Neural cell (in vitro differentiated cells): Measurements from ENCODE around the gene CASTOR2. TPM values are rescaled to one million over a fixed set of nuclear protein-coding genes. Genes with fewer than 3 reads are reported as not detected.

Experiments
- H2AFZ ChIP-seq: fragments of 200-600, 300-800 bp; sonication (generic), shearing (Covaris generic); 2 replicates; pipeline ENCODE4 v1.6.0; 2014; ENCODE audit warnings: low read depth, mild to moderate bottlenecking, antibody characterized with exemption, low read length, moderate library complexity
- H3F3A ChIP-seq: fragments of 200-600 bp; shearing (Covaris generic); 2 replicates; pipeline ENCODE4 v1.6.1; 2016; ENCODE audit warnings: mild to moderate bottlenecking, moderate library complexity, mixed read lengths, antibody characterized with exemption, low read length; ENCODE audit not compliant: insufficient read depth, poor library complexity, severe bottlenecking
- H3K27ac ChIP-seq: fragments of 200-600, 300-800 bp; sonication (generic), shearing (Covaris generic); 2 replicates; pipeline ENCODE4 v1.5.1; 2014; ENCODE audit warnings: mild to moderate bottlenecking, low read length, moderate library complexity
- H3K27me3 ChIP-seq: fragments of 300-800, 200-600 bp; sonication (generic), shearing (Covaris generic); 2 replicates; pipeline ENCODE4 v1.6.0; 2014; ENCODE audit warnings: mild to moderate bottlenecking, low read depth, low read length, moderate library complexity; ENCODE audit not compliant: insufficient read depth
- H3K36me3 ChIP-seq: fragments of 300-800, 200-600 bp; sonication (generic), shearing (Covaris generic); 2 replicates; pipeline ENCODE4 v1.5.1; 2014; ENCODE audit warnings: mild to moderate bottlenecking, antibody characterized with exemption, low read length, moderate library complexity; ENCODE audit not compliant: insufficient read depth
- H3K4me2 ChIP-seq: fragments of 300-800, 200-600 bp; sonication (generic), shearing (Covaris generic); 2 replicates; pipeline ENCODE4 v1.6.0; 2014; ENCODE audit warnings: mild to moderate bottlenecking, low read length
- H3K4me3 ChIP-seq: fragments of 300-800, 200-600 bp; sonication (generic), shearing (Covaris generic); 2 replicates; pipeline ENCODE4 v1.5.1; 2014; ENCODE audit warnings: mild to moderate bottlenecking, low read length, moderate library complexity
- H3K79me2 ChIP-seq: fragments of 200-600 bp; shearing (Covaris generic); replicated peaks from 2 replicates; pipeline ENCODE4 v1.6.0; 2014; ENCODE audit warnings: mild to moderate bottlenecking, low read length, moderate library complexity; ENCODE audit not compliant: insufficient read depth
- H3K9ac ChIP-seq: fragments of 300-800, 200-600 bp; sonication (generic), shearing (Covaris generic); 2 replicates; pipeline ENCODE4 v1.6.1; 2016; ENCODE audit warnings: mild to moderate bottlenecking, low read length, mixed read lengths
- H3K9me2 ChIP-seq: fragments of 200-600 bp; shearing (Covaris generic); 2 replicates; pipeline ENCODE4 v1.6.1; 2016; ENCODE audit warnings: mild to moderate bottlenecking, low read length, mixed read lengths; ENCODE audit not compliant: insufficient read depth
- H3K9me3 ChIP-seq: fragments of 200-600, 300-800 bp; sonication (generic), shearing (Covaris generic); 2 replicates; pipeline ENCODE4 v1.6.1; 2016; ENCODE audit warnings: mild to moderate bottlenecking, mixed run types, low read length, moderate library complexity, mixed read lengths
- H4K20me1 ChIP-seq: fragments of 200-600 bp; shearing (Covaris generic); 2 replicates; pipeline ENCODE4 v1.6.1; 2016; ENCODE audit warnings: mild to moderate bottlenecking, mixed run types; ENCODE audit not compliant: insufficient read depth
- CTCF ChIP-seq: fragments of 450-650 bp; IDR thresholded peaks from 2 replicates; pipeline ENCODE4 v1.5.1; 2014; ENCODE audit warnings: antibody characterized with exemption, mild to moderate bottlenecking, moderate library complexity; ENCODE audit not compliant: poor library complexity, severe bottlenecking
- EP300 ChIP-seq: fragments of 450-650 bp; conservative IDR thresholded peaks from 2 replicates; pipeline ENCODE4 v1.6.1; 2014; ENCODE audit warnings: antibody characterized with exemption, mild to moderate bottlenecking, moderate library complexity; ENCODE audit not compliant: poor library complexity, severe bottlenecking
- EZH2 ChIP-seq: fragments of 200-600, 300-800 bp; shearing (Covaris generic), sonication (generic); IDR thresholded peaks from 2 replicates; pipeline ENCODE4 v1.6.1; 2014; ENCODE audit warnings: antibody characterized with exemption, low read length, borderline replicate concordance, mild to moderate bottlenecking; ENCODE audit not compliant: insufficient read depth, poor library complexity, severe bottlenecking
- MXI1 ChIP-seq: fragments of 450-650 bp; conservative IDR thresholded peaks from 2 replicates; pipeline ENCODE4 v1.6.1; 2014; ENCODE audit warnings: antibody characterized with exemption, mild to moderate bottlenecking; ENCODE audit not compliant: poor library complexity, severe bottlenecking
- POLR2AphosphoS5 ChIP-seq: IDR thresholded peaks from 2 replicates; pipeline ENCODE4 v1.6.1; 2012
- RAD21 ChIP-seq: fragments of 450-650 bp; conservative IDR thresholded peaks from 2 replicates; pipeline ENCODE4 v1.6.1; 2014; ENCODE audit warnings: antibody characterized with exemption, mild to moderate bottlenecking, moderate library complexity
- SMC3 ChIP-seq: fragments of 450-650 bp; conservative IDR thresholded peaks from 2 replicates; pipeline ENCODE4 v1.6.1; 2014; ENCODE audit warnings: antibody characterized with exemption, mild to moderate bottlenecking, moderate library complexity; ENCODE audit not compliant: poor library complexity
- TAF1 ChIP-seq: IDR thresholded peaks from 2 replicates; pipeline ENCODE4 v1.6.1; 2012; ENCODE audit warnings: low read depth
- polyA plus RNA-seq: library from polyadenylated mRNA; depleted of rRNA; stranded (reverse); fragments of >200 nt; gene quantifications from 2 replicates; pipeline ENCODE4 v1.2.3, GENCODE V29; 2014
- TF ChIP-seq, protein P1 (sequence below): IDR thresholded peaks from 2 replicates; pipeline ENCODE4 v1.6.1; 2012; ENCODE audit warnings: borderline replicate concordance

Gene CASTOR2
- polyA plus RNA-seq, 1 donor from 2014 or later, result 13.7 TPM

DNA sequence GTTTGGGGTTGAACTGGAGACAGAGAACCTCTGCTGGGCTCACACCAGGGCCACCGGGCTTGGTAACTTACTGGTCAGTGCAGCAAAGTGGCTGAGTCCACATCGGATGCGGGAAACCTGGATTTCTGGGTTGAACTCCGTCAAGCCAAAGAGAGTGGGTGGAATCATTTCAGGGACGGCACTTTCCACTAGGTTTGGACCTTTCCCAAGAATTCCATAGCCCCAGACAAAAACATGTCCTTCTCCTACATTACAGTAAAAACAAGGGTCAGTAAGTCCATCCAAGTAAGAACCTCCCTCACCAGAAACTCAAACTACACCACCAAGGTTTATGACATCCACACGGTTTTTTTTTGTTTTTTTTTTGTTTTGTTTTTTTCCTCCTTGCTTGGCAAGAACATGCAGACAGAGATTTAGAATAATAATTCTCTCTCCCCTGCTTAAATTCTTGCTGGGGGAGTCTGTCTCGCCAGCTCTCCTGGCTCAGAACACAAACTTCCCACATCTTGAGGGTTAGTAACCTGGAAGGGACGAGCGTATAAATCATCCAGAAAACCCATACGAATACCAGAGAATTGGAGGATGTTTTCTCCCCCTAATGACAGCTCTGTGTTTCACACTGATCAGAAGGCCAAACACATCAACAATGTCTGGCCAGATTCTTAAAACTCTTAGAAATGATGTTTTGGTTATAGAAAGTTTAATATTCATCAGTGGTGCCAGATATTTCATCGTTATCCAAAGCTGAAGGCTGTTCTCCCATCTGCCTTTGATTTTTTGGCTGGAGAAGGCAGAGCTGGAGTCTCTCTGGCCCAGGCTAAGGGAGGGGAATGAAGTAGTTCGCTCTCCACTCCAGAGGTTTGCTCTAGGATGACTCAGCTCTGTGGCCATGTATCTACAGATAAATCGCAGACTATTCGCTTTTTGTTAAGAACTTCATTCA is 91.6 kb downstream of the CASTOR2 start:
- no peak overlapping the region for H3K4me2 ChIP-seq

DNA sequence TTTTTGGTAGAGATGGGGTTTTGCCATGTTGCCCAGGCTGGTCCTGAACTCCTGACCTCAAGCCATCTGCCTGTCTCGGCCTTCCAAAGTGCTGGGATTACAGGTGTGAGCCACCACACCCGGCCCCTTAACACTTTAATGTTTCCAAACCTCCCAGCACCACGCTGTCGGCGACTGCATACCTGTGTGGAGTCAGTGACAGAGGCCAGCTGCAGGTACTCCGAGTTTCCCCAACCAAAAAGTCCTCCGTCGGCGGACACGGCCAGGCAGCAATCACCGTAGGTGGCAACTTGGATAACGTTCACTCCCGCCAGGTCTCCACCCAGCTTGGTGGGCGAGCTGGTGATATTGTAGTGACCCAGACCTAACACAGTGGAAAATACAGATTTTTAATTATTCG is 93.9 kb downstream of the CASTOR2 start:
- no peaks in the 10 kb centered on the region for H3K27me3 ChIP-seq
- H3K9me2 ChIP-seq, result no peaks in the 10 kb centered on the region
- no peak overlapping the region for H2AFZ ChIP-seq
- H3K4me2 ChIP-seq, result no peak overlapping the region
- H3K4me3 ChIP-seq, result no peak overlapping the region
- no peaks in the 10 kb centered on the region for H3F3A ChIP-seq
- no peak overlapping the region for H3K27ac ChIP-seq
- no peaks in the 10 kb centered on the region for H3K36me3 ChIP-seq
- H3K79me2 ChIP-seq, result no peaks in the 10 kb centered on the region
- no peaks in the 10 kb centered on the region for H4K20me1 ChIP-seq
- no peak overlapping the region for H3K9ac ChIP-seq
- H3K9me3 ChIP-seq, result no peaks in the 10 kb centered on the region
- TF ChIP-seq CTCF (no peak), SMC3 (no peak), EZH2 (no peak), MXI1 (no peak), RAD21 (no peak), TAF1 (no peak), POLR2AphosphoS5 (no peak)

More for the DNA sequence above, 91.6 kb downstream of the CASTOR2 start:
- Histone ChIP-seq H3K9ac (no peak overlapping the region), H3K36me3 (no peaks in the 10 kb centered on the region), H3K27ac (no peak overlapping the region), H3K9me3 (no peaks in the 10 kb centered on the region), H3K27me3 (no peaks in the 10 kb centered on the region), H3K9me2 (no peaks in the 10 kb centered on the region), H4K20me1 (no peaks in the 10 kb centered on the region), H2AFZ (no peak overlapping the region), H3K4me3 (no peak overlapping the region), H3K79me2 (no peaks in the 10 kb centered on the region), H3F3A (no peaks in the 10 kb centered on the region)
- no peak for TF ChIP-seq EP300
- TF ChIP-seq SMC3, result no peak
- no peak for TF ChIP-seq EZH2
- TF ChIP-seq CTCF, result no peak
- no peak for TF ChIP-seq RAD21
- TF ChIP-seq MXI1, result no peak
- no peak for TF ChIP-seq POLR2AphosphoS5
- TF ChIP-seq, protein P1, sequence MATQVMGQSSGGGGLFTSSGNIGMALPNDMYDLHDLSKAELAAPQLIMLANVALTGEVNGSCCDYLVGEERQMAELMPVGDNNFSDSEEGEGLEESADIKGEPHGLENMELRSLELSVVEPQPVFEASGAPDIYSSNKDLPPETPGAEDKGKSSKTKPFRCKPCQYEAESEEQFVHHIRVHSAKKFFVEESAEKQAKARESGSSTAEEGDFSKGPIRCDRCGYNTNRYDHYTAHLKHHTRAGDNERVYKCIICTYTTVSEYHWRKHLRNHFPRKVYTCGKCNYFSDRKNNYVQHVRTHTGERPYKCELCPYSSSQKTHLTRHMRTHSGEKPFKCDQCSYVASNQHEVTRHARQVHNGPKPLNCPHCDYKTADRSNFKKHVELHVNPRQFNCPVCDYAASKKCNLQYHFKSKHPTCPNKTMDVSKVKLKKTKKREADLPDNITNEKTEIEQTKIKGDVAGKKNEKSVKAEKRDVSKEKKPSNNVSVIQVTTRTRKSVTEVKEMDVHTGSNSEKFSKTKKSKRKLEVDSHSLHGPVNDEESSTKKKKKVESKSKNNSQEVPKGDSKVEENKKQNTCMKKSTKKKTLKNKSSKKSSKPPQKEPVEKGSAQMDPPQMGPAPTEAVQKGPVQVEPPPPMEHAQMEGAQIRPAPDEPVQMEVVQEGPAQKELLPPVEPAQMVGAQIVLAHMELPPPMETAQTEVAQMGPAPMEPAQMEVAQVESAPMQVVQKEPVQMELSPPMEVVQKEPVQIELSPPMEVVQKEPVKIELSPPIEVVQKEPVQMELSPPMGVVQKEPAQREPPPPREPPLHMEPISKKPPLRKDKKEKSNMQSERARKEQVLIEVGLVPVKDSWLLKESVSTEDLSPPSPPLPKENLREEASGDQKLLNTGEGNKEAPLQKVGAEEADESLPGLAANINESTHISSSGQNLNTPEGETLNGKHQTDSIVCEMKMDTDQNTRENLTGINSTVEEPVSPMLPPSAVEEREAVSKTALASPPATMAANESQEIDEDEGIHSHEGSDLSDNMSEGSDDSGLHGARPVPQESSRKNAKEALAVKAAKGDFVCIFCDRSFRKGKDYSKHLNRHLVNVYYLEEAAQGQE, result no peak
- TF ChIP-seq TAF1, result no peak
